GM10266 (cell line): ENCODE results near the gene COL20A1.
"Not testable (repeated sequence)": the region's sequence is repeated elsewhere in the genome, so short reads cannot be mapped to it uniquely, and the experiment has no call there.

Source experiments
- DNase-seq: peaks from one replicate; pipeline ENCODE4 v3.0.0; 2012; ENCODE audit errors: extremely low spot score
- CTCF ChIP-seq: IDR thresholded peaks from 2 replicates; pipeline ENCODE4 v1.5.1; 2012; ENCODE audit warnings: mild to moderate bottlenecking, low read depth; ENCODE audit not compliant: control insufficient read depth, insufficient read depth; ENCODE audit errors: missing control alignments

Gene COL20A1

DNA sequence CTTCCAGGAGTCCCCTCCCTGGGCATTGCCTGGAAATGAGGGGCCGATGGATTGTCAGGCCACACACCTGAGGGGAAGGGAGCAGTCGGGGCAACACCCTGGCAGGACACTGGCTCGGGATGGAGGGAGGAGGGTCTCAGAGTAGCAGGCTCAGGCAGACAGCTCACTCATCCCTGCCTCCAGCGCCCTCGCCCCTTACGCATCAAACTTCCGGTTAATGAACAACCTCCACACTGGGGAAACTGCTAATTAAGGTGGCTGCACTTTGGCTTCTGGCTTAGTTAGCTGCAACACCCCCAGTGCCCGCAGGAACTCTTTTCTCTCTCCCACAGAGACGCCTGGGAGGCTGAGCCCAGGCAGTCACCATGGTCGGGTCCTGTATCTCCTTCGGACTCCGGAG lies 81.5 kb downstream of the COL20A1 start:
- no peak for TF ChIP-seq CTCF
- no peak for DNase-seq

- no peak for DNase-seq
- TF ChIP-seq CTCF = no peak
Observed at GRCh38 chr20:63375438-63375837, 82.5 kb downstream of the COL20A1 start.

GRCh38 chr20:63376283-63377250 lies 83.6 kb downstream of the COL20A1 start:
- TF ChIP-seq CTCF = no peak
- DNase-seq = no peak

GRCh38 chr20:63377256-63377941 lies 84.4 kb downstream of the COL20A1 start:
- no peak for TF ChIP-seq CTCF
- no peak for DNase-seq

GRCh38 chr20:63377951-63378381 lies 85.0 kb downstream of the COL20A1 start:
- no peak for TF ChIP-seq CTCF
- DNase-seq = no peak

DNA sequence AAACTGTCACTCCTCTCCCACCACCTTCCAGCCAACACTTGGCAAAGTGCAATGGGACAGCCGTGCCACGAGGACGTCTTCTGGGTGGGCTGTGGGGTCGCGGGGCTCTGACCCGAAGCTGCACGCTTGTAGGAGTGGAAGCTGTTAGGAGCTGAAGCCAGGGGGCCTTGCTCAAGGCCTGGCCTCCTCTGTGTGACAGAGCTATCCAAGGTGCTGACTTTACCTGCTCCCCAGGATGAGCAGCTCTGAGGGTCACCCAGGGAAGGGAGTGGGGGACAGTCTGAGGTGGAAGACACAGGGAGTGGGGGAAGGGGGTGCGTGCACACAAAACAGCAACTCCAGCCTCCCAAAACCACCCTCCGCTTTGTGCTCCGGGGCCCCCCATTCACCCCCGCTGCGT lies 85.6 kb downstream of the COL20A1 start:
- no peak for DNase-seq
- TF ChIP-seq CTCF = no peak

- no peak for DNase-seq
- no peak for TF ChIP-seq CTCF
Observed at GRCh38 chr20:63379296-63379695, 86.3 kb downstream of the COL20A1 start.

DNA sequence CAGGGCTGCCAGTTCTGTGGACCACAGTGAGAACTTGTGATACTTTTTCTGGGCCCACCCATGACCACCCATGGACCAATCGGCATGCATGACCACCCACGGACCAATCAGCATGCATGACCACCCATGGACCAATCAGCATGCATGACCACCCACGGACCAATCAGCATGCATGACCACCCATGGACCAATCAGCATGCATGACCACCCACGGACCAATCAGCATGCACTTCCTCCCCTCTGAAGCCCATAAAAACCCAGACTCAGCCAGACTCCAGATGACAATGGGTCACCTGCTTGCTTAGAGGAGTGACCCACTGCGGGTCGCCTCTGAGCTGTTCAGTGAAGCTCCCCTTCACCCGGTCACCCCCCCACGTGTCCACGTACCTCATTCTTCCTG lies 86.9 kb downstream of the COL20A1 start:
- not testable (repeated sequence) for DNase-seq
